Endothelial cell of umbilical vein (primary cell): ENCODE measurements around the gene SPSB2.

Experiments used
- MAX ChIP-seq: IDR thresholded peaks from 2 replicates; pipeline ENCODE4 v1.6.1; 2011; ENCODE audit not compliant: insufficient read depth, insufficient read length
- MYC ChIP-seq: IDR thresholded peaks from one replicate; pipeline ENCODE4 v1.6.1; 2011; ENCODE audit warnings: mild to moderate bottlenecking, low read depth, low read length
- POLR2A ChIP-seq: IDR thresholded peaks from 2 replicates; pipeline ENCODE4 v1.6.1; 2012; ENCODE audit warnings: low read depth, mild to moderate bottlenecking, control low read depth, low read length
- TF ChIP-seq, protein P1 (sequence below), 2 donors: IDR thresholded peaks; 1 replicate in 1 of 2; 2 replicates in 1 of 2; pipeline ENCODE4 v1.5.1; 2011; ENCODE audit warnings: low read length in 2 of 2, mild to moderate bottlenecking in 2 of 2, moderate library complexity in 2 of 2, control low read depth in 1 of 2, inconsistent platforms in 1 of 2, low read depth in 1 of 2; ENCODE audit not compliant: insufficient read depth in 1 of 2; ENCODE audit errors: extremely low read depth in 1 of 2

- TF ChIP-seq, protein P1, sequence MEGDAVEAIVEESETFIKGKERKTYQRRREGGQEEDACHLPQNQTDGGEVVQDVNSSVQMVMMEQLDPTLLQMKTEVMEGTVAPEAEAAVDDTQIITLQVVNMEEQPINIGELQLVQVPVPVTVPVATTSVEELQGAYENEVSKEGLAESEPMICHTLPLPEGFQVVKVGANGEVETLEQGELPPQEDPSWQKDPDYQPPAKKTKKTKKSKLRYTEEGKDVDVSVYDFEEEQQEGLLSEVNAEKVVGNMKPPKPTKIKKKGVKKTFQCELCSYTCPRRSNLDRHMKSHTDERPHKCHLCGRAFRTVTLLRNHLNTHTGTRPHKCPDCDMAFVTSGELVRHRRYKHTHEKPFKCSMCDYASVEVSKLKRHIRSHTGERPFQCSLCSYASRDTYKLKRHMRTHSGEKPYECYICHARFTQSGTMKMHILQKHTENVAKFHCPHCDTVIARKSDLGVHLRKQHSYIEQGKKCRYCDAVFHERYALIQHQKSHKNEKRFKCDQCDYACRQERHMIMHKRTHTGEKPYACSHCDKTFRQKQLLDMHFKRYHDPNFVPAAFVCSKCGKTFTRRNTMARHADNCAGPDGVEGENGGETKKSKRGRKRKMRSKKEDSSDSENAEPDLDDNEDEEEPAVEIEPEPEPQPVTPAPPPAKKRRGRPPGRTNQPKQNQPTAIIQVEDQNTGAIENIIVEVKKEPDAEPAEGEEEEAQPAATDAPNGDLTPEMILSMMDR (IDR thresholded peaks at IDR 0.05; ENCODE audit: extremely low read depth in 1 of 2, insufficient read depth in 1 of 2, low read depth in 1 of 2, low read length in 2 of 2) = no peak
- TF ChIP-seq POLR2A = no peak
- TF ChIP-seq MYC = no peak
- no peak for TF ChIP-seq MAX
Observed at GRCh38 chr12:6866920-6867412, 6.1 kb downstream of the SPSB2 start.
